OCI-LY1 (cell line): ENCODE measurements around the gene FIBIN.

Experiments used
- H2AFZ ChIP-seq: fragments of 200-600 bp; sonication (generic), shearing (Covaris generic); 2 replicates; pipeline ENCODE4 v1.6.0; 2014; ENCODE audit warnings: antibody characterized with exemption, mild to moderate bottlenecking, low read length
- H3F3A ChIP-seq: fragments of 200-600 bp; sonication (generic), shearing (Covaris generic); 2 replicates; pipeline ENCODE4 v1.6.0; 2014; ENCODE audit warnings: mild to moderate bottlenecking, antibody characterized with exemption, low read length, moderate library complexity; ENCODE audit not compliant: insufficient read depth
- H3K27ac ChIP-seq: fragments of 200-600 bp; sonication (generic); 2 replicates; pipeline ENCODE4 v1.5.1; 2014; ENCODE audit warnings: low read length, mixed run types, mild to moderate bottlenecking, low read depth; ENCODE audit not compliant: poor library complexity, severe bottlenecking
- H3K27me3 ChIP-seq: fragments of 200-600 bp; sonication (generic); 2 replicates; pipeline ENCODE4 v1.6.0; 2014; ENCODE audit warnings: antibody characterized with exemption, mild to moderate bottlenecking, low read length, moderate library complexity; ENCODE audit not compliant: insufficient read depth
- H3K36me3 ChIP-seq: fragments of 200-600 bp; sonication (generic); 2 replicates; pipeline ENCODE4 v1.6.1; 2014; ENCODE audit warnings: mild to moderate bottlenecking, antibody characterized with exemption, low read length, moderate library complexity, mixed read lengths; ENCODE audit not compliant: insufficient read depth
- H3K4me1 ChIP-seq: fragments of 200-600 bp; sonication (generic); 2 replicates; pipeline ENCODE4 v1.5.1; 2014; ENCODE audit warnings: mild to moderate bottlenecking, low read length, moderate library complexity; ENCODE audit not compliant: insufficient read depth, severe bottlenecking
- H3K4me2 ChIP-seq: fragments of 200-600 bp; sonication (generic), shearing (Covaris generic); 2 replicates; pipeline ENCODE4 v1.6.1; 2014; ENCODE audit warnings: low read length
- H3K4me3 ChIP-seq: fragments of 200-600 bp; sonication (generic); 2 replicates; pipeline ENCODE4 v1.5.1; 2014; ENCODE audit warnings: low read length, low read depth, mild to moderate bottlenecking, mixed read lengths; ENCODE audit not compliant: poor library complexity, severe bottlenecking
- H3K79me2 ChIP-seq: fragments of 200-600 bp; shearing (Covaris generic); 2 replicates; pipeline ENCODE4 v1.6.1; 2016; ENCODE audit warnings: mixed run types, low read length, mixed read lengths; ENCODE audit not compliant: insufficient read depth
- H3K9ac ChIP-seq: fragments of 200-600 bp; sonication (generic), shearing (Covaris generic); 2 replicates; pipeline ENCODE4 v1.6.1; 2014; ENCODE audit warnings: mild to moderate bottlenecking, low read length, mixed read lengths
- H3K9me2 ChIP-seq: fragments of 200-600 bp; sonication (generic), shearing (Covaris generic); 2 replicates; pipeline ENCODE4 v1.6.1; 2014; ENCODE audit warnings: low read depth, mild to moderate bottlenecking, low read length, mixed read lengths
- H3K9me3 ChIP-seq: fragments of 200-600 bp; shearing (Covaris generic); 2 replicates; pipeline ENCODE4 v1.6.1; 2014; ENCODE audit warnings: low read length, mixed read lengths
- H4K20me1 ChIP-seq: fragments of 200-600 bp; sonication (generic), shearing (Covaris generic); 2 replicates; pipeline ENCODE4 v1.6.0; 2016; ENCODE audit warnings: mild to moderate bottlenecking, low read length; ENCODE audit not compliant: insufficient read depth
- CTCF ChIP-seq: fragments of 200-600 bp; sonication (generic), shearing (Covaris generic); IDR thresholded peaks from 2 replicates; pipeline ENCODE4 v1.5.1; 2017; ENCODE audit warnings: mild to moderate bottlenecking, antibody characterized with exemption, low read length, moderate library complexity, mixed read lengths
- EZH2 ChIP-seq: fragments of 200-600 bp; sonication (generic), shearing (Covaris generic); IDR thresholded peaks from 2 replicates; pipeline ENCODE4 v1.8.0; 2017; ENCODE audit warnings: borderline replicate concordance, mixed run types, mild to moderate bottlenecking, antibody characterized with exemption, low read length, moderate library complexity, mixed read lengths

FIBIN gene

DNA sequence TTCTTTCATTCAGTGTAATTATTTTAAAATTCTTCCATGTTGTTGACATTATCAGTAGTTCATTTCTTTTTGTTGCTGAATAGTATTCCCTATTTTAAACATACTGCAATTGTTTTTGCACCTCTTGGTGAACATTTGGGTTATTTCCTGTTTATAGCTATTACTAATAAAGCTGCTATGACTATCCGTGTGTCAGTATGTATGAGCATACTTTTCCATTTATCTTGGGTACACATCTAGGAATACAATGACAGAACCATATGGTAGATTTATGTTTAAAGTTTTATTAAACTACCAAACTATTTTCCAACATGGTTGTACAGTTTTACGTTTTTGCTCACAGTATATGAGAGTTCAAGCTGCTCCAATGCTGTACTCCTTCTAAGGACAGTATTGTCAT is 22.0 kb upstream of the FIBIN start:
- H2AFZ ChIP-seq, result no peak overlapping the region
- H3K9me2 ChIP-seq, result no peaks in the 10 kb centered on the region
- no peaks in the 10 kb centered on the region for H3K36me3 ChIP-seq
- H3K9me3 ChIP-seq, result no peaks in the 10 kb centered on the region
- peaks cover 27% of the 10 kb centered on the region for H3K4me1 ChIP-seq
- no peaks in the 10 kb centered on the region for H4K20me1 ChIP-seq
- TF ChIP-seq EZH2 (no peak), CTCF (no peak)
- H3K79me2 ChIP-seq, result no peaks in the 10 kb centered on the region
- no peak overlapping the region for H3K4me3 ChIP-seq
- H3K27me3 ChIP-seq, result no peaks in the 10 kb centered on the region
- no peak overlapping the region for H3K27ac ChIP-seq
- no peak overlapping the region for H3K4me2 ChIP-seq
- no peaks in the 10 kb centered on the region; the same call in 1 of the 2 replicates for H3F3A ChIP-seq
- H3K9ac ChIP-seq, result no peak overlapping the region

- no peaks in the 10 kb centered on the region for H3K36me3 ChIP-seq
Observed at GRCh38 chr11:26974069-26974783, 19.7 kb upstream of the FIBIN start.

GRCh38 chr11:26974996-26975395 is 18.9 kb upstream of the FIBIN start:
- Histone ChIP-seq H3K4me1 (peaks cover 27% of the 10 kb centered on the region), H3F3A (no peaks in the 10 kb centered on the region; the same call in 1 of the 2 replicates), H3K4me3 (no peak overlapping the region), H4K20me1 (no peaks in the 10 kb centered on the region), H3K9ac (peak overlapping the region; percentile 33; the same call in 1 of the 2 replicates), H3K27me3 (no peaks in the 10 kb centered on the region), H3K9me2 (no peaks in the 10 kb centered on the region), H2AFZ (no peak overlapping the region), H3K4me2 (no peak overlapping the region), H3K36me3 (no peaks in the 10 kb centered on the region), H3K9me3 (peaks cover 4% of the 10 kb centered on the region; the same call in 1 of the 2 replicates), H3K27ac (peak overlapping the region; percentile 61), H3K79me2 (no peaks in the 10 kb centered on the region)
- no peak for TF ChIP-seq EZH2
- no peak for TF ChIP-seq CTCF

More at GRCh38 chr11:26974069-26974783, 19.7 kb upstream of the FIBIN start:
- H3K27me3 ChIP-seq, result no peaks in the 10 kb centered on the region
- no peaks in the 10 kb centered on the region for H3K9me2 ChIP-seq
- H4K20me1 ChIP-seq, result no peaks in the 10 kb centered on the region
- peak overlapping the region; percentile 61 for H3K27ac ChIP-seq
- peak overlapping the region; percentile 33; the same call in 1 of the 2 replicates for H3K9ac ChIP-seq
- peaks cover 27% of the 10 kb centered on the region for H3K4me1 ChIP-seq
- no peak overlapping the region for H3K4me3 ChIP-seq
- peaks cover 4% of the 10 kb centered on the region; the same call in 1 of the 2 replicates for H3K9me3 ChIP-seq
- no peaks in the 10 kb centered on the region for H3K79me2 ChIP-seq
- no peaks in the 10 kb centered on the region; the same call in 1 of the 2 replicates for H3F3A ChIP-seq
- TF ChIP-seq CTCF, result no peak
- no peak for TF ChIP-seq EZH2
- no peak overlapping the region for H3K4me2 ChIP-seq
- no peak overlapping the region for H2AFZ ChIP-seq
